ENCODE data around the gene KLK14. TPM values are rescaled to one million over a fixed set of nuclear protein-coding genes. Genes with fewer than 3 reads are reported as not detected.

The KLK14 gene
- total RNA-seq, 2 donors from 2014 or later = 0.35 TPM; not detected in 1

GRCh38 chr19:51091126-51091525 lies 8.4 kb upstream of the KLK14 start:
- H3K36me3 ChIP-seq = no peaks in the 10 kb centered on the region

GRCh38 chr19:51090471-51090870 lies 7.8 kb upstream of the KLK14 start:
- no peak for TF ChIP-seq CTCF (IDR thresholded peaks at IDR 0.05)
- no peak for DNase-seq (ENCODE audit: low spot score)
- H3K27me3 ChIP-seq = no peaks in the 10 kb centered on the region
- H3K4me3 ChIP-seq = no peak overlapping the region
- H3K27ac ChIP-seq = no peak overlapping the region
- H3K4me1 ChIP-seq = no peaks in the 10 kb centered on the region
- H3K36me3 ChIP-seq = no peaks in the 10 kb centered on the region
- no peaks in the 10 kb centered on the region for H3K9me3 ChIP-seq

More at GRCh38 chr19:51091126-51091525, 8.4 kb upstream of the KLK14 start:
- H3K9me3 ChIP-seq = no peaks in the 10 kb centered on the region
- no peak overlapping the region for H3K27ac ChIP-seq
- H3K4me1 ChIP-seq = no peaks in the 10 kb centered on the region
- H3K4me3 ChIP-seq = no peak overlapping the region
- H3K27me3 ChIP-seq = no peaks in the 10 kb centered on the region
- TF ChIP-seq CTCF (IDR thresholded peaks at IDR 0.05) = no peak
- DNase-seq (ENCODE audit: low spot score) = no peak

- no peak for DNase-seq (ENCODE audit: low spot score)
- Histone ChIP-seq H3K36me3 (no peaks in the 10 kb centered on the region), H3K4me3 (no peak overlapping the region), H3K4me1 (no peaks in the 10 kb centered on the region), H3K27me3 (no peaks in the 10 kb centered on the region), H3K9me3 (no peaks in the 10 kb centered on the region), H3K27ac (no peak overlapping the region)
- no peak for TF ChIP-seq CTCF (IDR thresholded peaks at IDR 0.05)
These were observed 7.1 kb upstream of the KLK14 start for GRCh38 chr19:51089786-51090185.

GRCh38 chr19:51086153-51086850 lies 3.6 kb upstream of the KLK14 start:
- no peaks in the 10 kb centered on the region for H3K27me3 ChIP-seq
- no peaks in the 10 kb centered on the region for H3K36me3 ChIP-seq
- DNase-seq (ENCODE audit: low spot score) = no peak
- no peaks in the 10 kb centered on the region for H3K9me3 ChIP-seq
- no peak for TF ChIP-seq CTCF (IDR thresholded peaks at IDR 0.05)
- no peak overlapping the region for H3K4me3 ChIP-seq
- no peak overlapping the region for H3K27ac ChIP-seq
- H3K4me1 ChIP-seq = no peaks in the 10 kb centered on the region

- no peak for TF ChIP-seq CTCF (IDR thresholded peaks at IDR 0.05)
- Histone ChIP-seq H3K27me3 (no peaks in the 10 kb centered on the region), H3K4me3 (no peak overlapping the region), H3K36me3 (no peaks in the 10 kb centered on the region), H3K4me1 (peaks cover 0 to 2% of the 10 kb centered on the region in 2 donors), H3K9me3 (no peaks in the 10 kb centered on the region), H3K27ac (no peak overlapping the region)
- no peak for DNase-seq (ENCODE audit: low spot score)
These were observed 1.8 kb upstream of the KLK14 start for GRCh38 chr19:51084505-51084904.

GRCh38 chr19:51083783-51084182 lies 1.1 kb upstream of the KLK14 start:
- DNase-seq (ENCODE audit: low spot score) = no peak

More at GRCh38 chr19:51083783-51084182, 1.1 kb upstream of the KLK14 start:
- peaks cover 0 to 6% of the 10 kb centered on the region in 2 donors for H3K4me1 ChIP-seq
- H3K4me3 ChIP-seq = no peak overlapping the region
- H3K9me3 ChIP-seq = no peaks in the 10 kb centered on the region
- H3K27me3 ChIP-seq = no peaks in the 10 kb centered on the region
- no peak for TF ChIP-seq CTCF (IDR thresholded peaks at IDR 0.05)
- H3K36me3 ChIP-seq = no peaks in the 10 kb centered on the region
- H3K27ac ChIP-seq = no peak overlapping the region
